ENCODE results near the gene WASF3.
"Not testable (repeated sequence)": the region's sequence is repeated elsewhere in the genome, so short reads cannot be mapped to it uniquely, and the experiment has no call there.

The WASF3 gene

GRCh38 chr13:26713341-26713740 lies 155.9 kb downstream of the WASF3 start:
- Histone ChIP-seq H3K9ac (ENCODE audit: low read depth, low read length) (no peak overlapping the region), H3K9me3 (ENCODE audit: insufficient read depth, low read depth, low read length) (peaks cover 5% of the 10 kb centered on the region; the same call in 1 of the 2 replicates), H3K27ac (ENCODE audit: low read depth, low read length) (no peak overlapping the region), H3K27me3 (ENCODE audit: insufficient read depth, low read length) (no peaks in the 10 kb centered on the region), H3K36me3 (ENCODE audit: insufficient read depth, low read length) (no peaks in the 10 kb centered on the region), H3K4me3 (ENCODE audit: low read length) (no peak overlapping the region), H3K4me1 (ENCODE audit: insufficient read depth, low read length) (no peaks in the 10 kb centered on the region; the same call in 1 of the 2 replicates)
- WGBS: 93% methylated on average over 1 of the region's 1 CpG

GRCh38 chr13:26716984-26717383 lies 159.5 kb downstream of the WASF3 start:
- Histone ChIP-seq H3K4me1 (ENCODE audit: insufficient read depth, low read length) (no peaks in the 10 kb centered on the region), H3K27me3 (ENCODE audit: insufficient read depth, low read length) (no peaks in the 10 kb centered on the region), H3K36me3 (ENCODE audit: insufficient read depth, low read length) (no peaks in the 10 kb centered on the region), H3K9ac (ENCODE audit: low read depth, low read length) (no peak overlapping the region), H3K4me3 (ENCODE audit: low read length) (no peak overlapping the region), H3K9me3 (ENCODE audit: insufficient read depth, low read depth, low read length) (peaks cover 5% of the 10 kb centered on the region; the same call in 1 of the 2 replicates), H3K27ac (ENCODE audit: low read depth, low read length) (no peak overlapping the region)
- 92% methylated on average over 3 of the region's 3 CpGs for WGBS

- Histone ChIP-seq H3K4me1 (ENCODE audit: insufficient read depth, low read length) (no peaks in the 10 kb centered on the region), H3K4me3 (ENCODE audit: low read length) (no peak overlapping the region), H3K27me3 (ENCODE audit: insufficient read depth, low read length) (no peaks in the 10 kb centered on the region), H3K27ac (ENCODE audit: low read depth, low read length) (no peak overlapping the region), H3K9ac (ENCODE audit: low read depth, low read length) (no peak overlapping the region), H3K36me3 (ENCODE audit: insufficient read depth, low read length) (no peaks in the 10 kb centered on the region), H3K9me3 (ENCODE audit: insufficient read depth, low read depth, low read length) (peaks cover 5% of the 10 kb centered on the region; the same call in 1 of the 2 replicates)
- WGBS: 92% methylated on average over 8 of the region's 8 CpGs
Measured at GRCh38 chr13:26718146-26718545, 160.7 kb downstream of the WASF3 start.

- Histone ChIP-seq H3K4me1 (ENCODE audit: insufficient read depth, low read length) (no peaks in the 10 kb centered on the region), H3K4me3 (ENCODE audit: low read length) (no peak overlapping the region), H3K27me3 (ENCODE audit: insufficient read depth, low read length) (no peaks in the 10 kb centered on the region), H3K9ac (ENCODE audit: low read depth, low read length) (no peak overlapping the region), H3K9me3 (ENCODE audit: insufficient read depth, low read depth, low read length) (peaks cover 5% of the 10 kb centered on the region; the same call in 1 of the 2 replicates), H3K36me3 (ENCODE audit: insufficient read depth, low read length) (no peaks in the 10 kb centered on the region), H3K27ac (ENCODE audit: low read depth, low read length) (no peak overlapping the region)
- 91% methylated on average over 5 of the region's 5 CpGs for WGBS
Measured at GRCh38 chr13:26718872-26719271, 161.4 kb downstream of the WASF3 start.

- H3K4me1 ChIP-seq (ENCODE audit: insufficient read depth, low read length): no peaks in the 10 kb centered on the region
- no peak overlapping the region for H3K27ac ChIP-seq (ENCODE audit: low read depth, low read length)
- H3K36me3 ChIP-seq (ENCODE audit: insufficient read depth, low read length): no peaks in the 10 kb centered on the region
- H3K9me3 ChIP-seq (ENCODE audit: insufficient read depth, low read depth, low read length): peaks cover under 1% of the 10 kb centered on the region; the same call in 1 of the 2 replicates
- H3K9ac ChIP-seq (ENCODE audit: low read depth, low read length): no peak overlapping the region
- H3K4me3 ChIP-seq (ENCODE audit: low read length): no peak overlapping the region
- WGBS: 85% methylated on average over 4 of the region's 5 CpGs
- no peaks in the 10 kb centered on the region for H3K27me3 ChIP-seq (ENCODE audit: insufficient read depth, low read length)
Measured at GRCh38 chr13:26719356-26719945, 162.0 kb downstream of the WASF3 start.

GRCh38 chr13:26721251-26722121 lies 164.0 kb downstream of the WASF3 start:
- Histone ChIP-seq H3K27ac (ENCODE audit: low read depth, low read length) (no peak overlapping the region), H3K4me3 (ENCODE audit: low read length) (no peak overlapping the region), H3K9ac (ENCODE audit: low read depth, low read length) (no peak overlapping the region), H3K36me3 (ENCODE audit: insufficient read depth, low read length) (no peaks in the 10 kb centered on the region), H3K27me3 (ENCODE audit: insufficient read depth, low read length) (no peaks in the 10 kb centered on the region), H3K9me3 (ENCODE audit: insufficient read depth, low read depth, low read length) (no peaks in the 10 kb centered on the region), H3K4me1 (ENCODE audit: insufficient read depth, low read length) (no peaks in the 10 kb centered on the region)
- 91% methylated on average over 26 of the region's 26 CpGs for WGBS

GRCh38 chr13:26722321-26722720 lies 164.8 kb downstream of the WASF3 start:
- WGBS: 98% methylated on average over 5 of the region's 5 CpGs

GRCh38 chr13:26723620-26724019 lies 166.1 kb downstream of the WASF3 start:
- H3K4me3 ChIP-seq (ENCODE audit: low read length); H3K36me3 ChIP-seq (ENCODE audit: insufficient read depth, low read length); H3K4me1 ChIP-seq (ENCODE audit: insufficient read depth, low read length); H3K9me3 ChIP-seq (ENCODE audit: insufficient read depth, low read depth, low read length); H3K27ac ChIP-seq (ENCODE audit: low read depth, low read length); H3K9ac ChIP-seq (ENCODE audit: low read depth, low read length); H3K27me3 ChIP-seq (ENCODE audit: insufficient read depth, low read length): not testable (repeated sequence)
- 98% methylated on average over 20 of the region's 31 CpGs for WGBS

More at GRCh38 chr13:26722321-26722720, 164.8 kb downstream of the WASF3 start:
- Histone ChIP-seq H3K9ac (ENCODE audit: low read depth, low read length) (no peak overlapping the region), H3K4me1 (ENCODE audit: insufficient read depth, low read length) (no peaks in the 10 kb centered on the region), H3K4me3 (ENCODE audit: low read length) (no peak overlapping the region), H3K9me3 (ENCODE audit: insufficient read depth, low read depth, low read length) (no peaks in the 10 kb centered on the region), H3K27me3 (ENCODE audit: insufficient read depth, low read length) (no peaks in the 10 kb centered on the region), H3K36me3 (ENCODE audit: insufficient read depth, low read length) (no peaks in the 10 kb centered on the region), H3K27ac (ENCODE audit: low read depth, low read length) (no peak overlapping the region)

GRCh38 chr13:26726684-26727083 lies 169.2 kb downstream of the WASF3 start:
- H3K27me3 ChIP-seq (ENCODE audit: insufficient read depth, low read length): no peaks in the 10 kb centered on the region
- H3K27ac ChIP-seq (ENCODE audit: low read depth, low read length): no peak overlapping the region
- H3K4me1 ChIP-seq (ENCODE audit: insufficient read depth, low read length): no peaks in the 10 kb centered on the region
- H3K4me3 ChIP-seq (ENCODE audit: low read length): no peak overlapping the region
- no peaks in the 10 kb centered on the region for H3K9me3 ChIP-seq (ENCODE audit: insufficient read depth, low read depth, low read length)
- 95% methylated on average over 8 of the region's 8 CpGs for WGBS
- no peaks in the 10 kb centered on the region for H3K36me3 ChIP-seq (ENCODE audit: insufficient read depth, low read length)
- no peak overlapping the region for H3K9ac ChIP-seq (ENCODE audit: low read depth, low read length)

- Histone ChIP-seq H3K27me3 (ENCODE audit: insufficient read depth, low read length) (no peaks in the 10 kb centered on the region), H3K9me3 (ENCODE audit: insufficient read depth, low read depth, low read length) (no peaks in the 10 kb centered on the region)
- 95% methylated on average over 3 of the region's 3 CpGs for WGBS
Measured at GRCh38 chr13:26727122-26727521, 169.6 kb downstream of the WASF3 start.

GRCh38 chr13:26727633-26728032 lies 170.2 kb downstream of the WASF3 start:
- H3K4me1 ChIP-seq (ENCODE audit: insufficient read depth, low read length): no peaks in the 10 kb centered on the region
- no peak overlapping the region for H3K27ac ChIP-seq (ENCODE audit: low read depth, low read length)
- no peak overlapping the region for H3K4me3 ChIP-seq (ENCODE audit: low read length)
- H3K27me3 ChIP-seq (ENCODE audit: insufficient read depth, low read length): no peaks in the 10 kb centered on the region
- no peaks in the 10 kb centered on the region for H3K36me3 ChIP-seq (ENCODE audit: insufficient read depth, low read length)
- H3K9ac ChIP-seq (ENCODE audit: low read depth, low read length): no peak overlapping the region
- H3K9me3 ChIP-seq (ENCODE audit: insufficient read depth, low read depth, low read length): no peaks in the 10 kb centered on the region

More at GRCh38 chr13:26727122-26727521, 169.6 kb downstream of the WASF3 start:
- Histone ChIP-seq H3K27ac (ENCODE audit: low read depth, low read length) (no peak overlapping the region), H3K4me1 (ENCODE audit: insufficient read depth, low read length) (no peaks in the 10 kb centered on the region), H3K4me3 (ENCODE audit: low read length) (no peak overlapping the region), H3K9ac (ENCODE audit: low read depth, low read length) (no peak overlapping the region), H3K36me3 (ENCODE audit: insufficient read depth, low read length) (no peaks in the 10 kb centered on the region)
